ENCODE data around the gene AAMP.
A peak's percentile ranks its signal among the peaks of the same experiment; 100 is the strongest.

The AAMP gene

GRCh38 chr2:218293715-218294429 is 23.9 kb upstream of the AAMP start:
- DNase-seq = no peak

GRCh38 chr2:218292048-218293014 is 22.4 kb upstream of the AAMP start, which contains the start of gene TMBIM1:
Gene TMBIM1 (minus strand): TSS chr2:218292503. CDS start chr2:218282141, 10,362 bp downstream.
- peak; percentile 18 for DNase-seq

GRCh38 chr2:218291318-218292047 is 21.5 kb upstream of the AAMP start:
- DNase-seq = no peak

DNA sequence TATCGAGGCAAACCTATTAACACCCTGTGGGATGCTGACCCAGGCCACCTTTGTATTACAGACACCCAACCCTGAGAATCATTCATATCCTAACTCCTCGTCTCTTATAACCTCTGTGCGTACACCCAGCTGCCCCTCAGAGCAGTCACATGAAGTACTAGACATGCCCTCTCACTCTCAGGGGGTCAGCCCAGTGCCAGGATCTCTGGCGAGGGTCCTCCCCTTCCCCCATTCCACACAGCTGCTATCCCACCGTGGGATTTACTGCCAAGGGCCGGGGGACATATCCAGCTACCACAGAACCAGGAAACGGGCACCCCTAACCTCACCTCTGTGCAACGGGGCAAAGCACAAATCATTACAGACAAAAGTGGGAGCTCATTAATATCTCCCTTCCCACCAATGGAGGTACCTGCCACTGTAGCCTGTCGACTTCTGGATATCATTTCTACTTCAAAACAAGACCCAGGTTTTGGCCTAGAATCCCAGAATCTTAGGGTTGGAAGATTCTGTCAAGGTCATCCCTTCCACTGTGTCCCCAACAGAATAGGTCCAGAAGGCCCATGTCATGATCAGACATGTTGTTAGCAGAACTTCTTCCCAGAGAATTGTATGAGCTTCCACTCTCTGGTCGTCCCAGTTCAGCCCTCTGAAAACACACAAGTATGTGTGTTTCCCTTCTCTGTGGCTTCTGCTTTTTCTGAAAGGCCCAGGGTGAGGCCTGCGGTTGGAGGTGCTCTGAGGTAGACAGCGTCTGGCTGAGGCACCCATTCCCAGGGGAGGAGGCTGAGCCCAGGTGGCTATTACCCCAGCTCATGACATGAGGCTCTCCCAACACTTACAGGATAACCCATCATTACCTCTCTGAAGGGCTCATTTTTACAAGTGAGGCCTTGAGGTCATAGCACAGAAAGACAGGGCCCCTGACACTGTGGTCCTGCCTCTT is 20.7 kb upstream of the AAMP start:
- no peak for DNase-seq

GRCh38 chr2:218289639-218290315 is 19.8 kb upstream of the AAMP start:
- no peak for DNase-seq

- DNase-seq = no peak
Observed at GRCh38 chr2:218286570-218287459, 16.9 kb upstream of the AAMP start.

GRCh38 chr2:218285604-218286003 is 15.7 kb upstream of the AAMP start:
- DNase-seq = no peak

GRCh38 chr2:218284106-218284811 is 14.3 kb upstream of the AAMP start:
- DNase-seq = no peak

GRCh38 chr2:218282173-218282991 is 12.4 kb upstream of the AAMP start:
- DNase-seq = no peak

DNA sequence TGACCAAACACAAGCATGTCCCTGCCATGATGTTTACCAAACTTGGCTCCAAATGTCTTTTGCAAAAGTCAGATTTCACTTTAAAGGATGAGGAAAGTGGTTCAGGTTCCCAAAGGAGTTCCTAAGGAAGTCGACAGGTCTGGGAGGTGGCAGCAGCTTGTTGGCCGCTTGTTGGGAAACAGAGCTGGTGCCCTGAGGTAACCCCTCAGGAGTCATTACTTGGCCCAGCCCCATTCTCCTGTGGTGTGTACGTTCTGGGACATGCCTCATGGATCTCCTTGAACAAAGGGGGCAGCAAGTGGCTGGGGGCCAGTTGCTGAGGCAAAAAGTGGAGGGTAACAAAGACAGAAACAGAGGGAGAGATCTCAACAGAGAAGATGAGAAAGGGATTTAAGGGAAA is 11.5 kb upstream of the AAMP start:
- DNase-seq = no peak

- no peak for DNase-seq
Observed at GRCh38 chr2:218280260-218280870, 10.4 kb upstream of the AAMP start.

GRCh38 chr2:218278531-218279360 is 8.8 kb upstream of the AAMP start:
- DNase-seq = no peak

DNA sequence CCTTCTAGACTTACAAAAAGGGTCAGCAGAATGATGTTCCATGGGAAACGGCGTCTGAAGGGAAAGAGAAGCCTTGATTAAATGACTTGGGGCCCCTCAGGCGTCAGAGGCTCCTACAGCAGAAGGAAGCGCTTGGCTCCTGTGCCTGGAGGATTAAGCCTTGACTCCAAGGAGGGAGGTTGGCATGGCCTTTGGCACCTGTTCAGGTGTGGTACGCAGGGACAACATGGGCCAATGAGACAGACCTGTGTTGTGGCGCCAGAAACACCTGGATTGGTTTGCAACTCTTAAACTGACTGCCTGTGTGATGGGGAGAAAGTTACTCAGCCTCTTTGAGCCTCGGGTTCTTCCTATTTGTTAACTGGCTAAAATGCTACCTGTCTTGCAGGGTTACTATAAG is 8.0 kb upstream of the AAMP start:
- DNase-seq = no peak

DNA sequence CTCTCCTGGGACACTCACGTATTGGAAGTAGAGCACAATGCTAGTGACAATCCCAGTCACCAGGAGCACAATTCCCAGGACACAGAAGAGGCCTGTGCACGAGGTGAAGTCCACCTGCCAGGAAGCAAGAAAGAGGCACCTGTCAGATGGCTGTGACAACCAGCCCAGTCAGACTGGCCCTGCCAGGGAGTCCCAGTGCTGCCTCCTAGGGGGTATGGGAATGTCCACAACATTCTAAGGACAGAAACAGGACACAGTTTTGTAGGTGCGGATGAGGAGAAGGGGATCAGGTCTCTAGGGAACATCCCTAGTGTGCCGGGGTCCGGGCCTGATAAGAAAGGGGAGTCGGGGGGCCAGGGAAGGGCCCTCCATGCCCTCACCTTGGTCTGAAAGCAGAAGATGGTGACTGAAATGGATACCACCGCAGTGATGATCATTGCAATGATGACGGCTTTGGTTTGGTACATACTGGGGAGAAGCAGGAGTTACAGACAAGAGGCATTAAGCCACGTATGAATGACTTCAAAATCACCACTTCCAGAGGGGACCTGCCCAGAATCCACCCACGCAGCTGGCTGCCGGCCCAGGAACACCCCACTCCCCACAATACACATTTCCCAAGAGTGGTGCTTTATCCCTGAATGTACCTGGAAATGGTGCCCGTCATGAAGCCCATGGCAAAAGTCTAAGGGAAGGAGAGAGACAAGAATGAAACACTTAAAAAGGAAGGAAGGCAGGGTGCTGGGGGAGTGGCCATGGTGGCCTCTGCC is 7.2 kb upstream of the AAMP start:
- DNase-seq = no peak

GRCh38 chr2:218275371-218276072 is 5.6 kb upstream of the AAMP start:
- DNase-seq = no peak

DNA sequence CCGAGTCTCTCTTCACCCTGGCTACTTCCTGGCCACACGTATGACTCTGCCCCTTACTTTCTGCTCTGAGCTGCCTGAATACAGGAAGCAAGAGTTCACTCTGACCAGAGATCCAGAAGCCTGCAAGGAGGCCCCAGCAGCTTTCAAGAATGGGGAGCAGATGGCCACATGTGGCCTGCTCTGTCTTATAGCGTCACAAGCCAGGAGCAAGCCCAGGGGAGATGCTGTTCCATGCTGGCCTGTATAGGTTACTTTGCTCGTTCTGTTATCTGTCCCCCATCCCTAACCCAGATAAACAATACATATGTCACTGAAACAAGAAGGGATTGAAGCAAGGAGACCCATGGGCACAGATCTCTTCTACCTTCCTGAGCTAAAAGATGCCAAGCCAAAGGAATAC is 4.6 kb upstream of the AAMP start:
- no peak for DNase-seq

All from NCI-H2029 treated with DMSO at 0.1 percent for 48 hours (cell line).